H1 (cell line): ENCODE measurements around the gene WBP1L. TPM values are rescaled to one million over a fixed set of nuclear protein-coding genes. Genes with fewer than 3 reads are reported as not detected.
"Not testable (repeated sequence)": the region's sequence is repeated elsewhere in the genome, so short reads cannot be mapped to it uniquely, and the experiment has no call there.

ENCODE experiments used
- CTCF ChIA-PET: fragments of 300-600 bp; sonication (Branson Sonifier 250); formaldehyde crosslinking; loops from one replicate; lab custom pipeline; 2021; ENCODE audit not compliant: partially characterized antibody; lab: Charles Lee
- POLR2A ChIA-PET: fragments of 300-600 bp; sonication (Branson Sonifier 250); formaldehyde crosslinking; loops from one replicate; lab custom pipeline; 2021; ENCODE audit warnings: inconsistent platforms; ENCODE audit not compliant: partially characterized antibody; lab: Charles Lee
- DNase-seq, 2 experiments: peaks; one replicate each; pipeline versions ENCODE4 v3.0.0 to v3.0.0-alpha.2; 2010 to 2022; ENCODE audit warnings: low spot score in 2 of 2, low read depth in 1 of 2, mixed read lengths in 1 of 2
- FAIRE-seq: peaks from 2 replicates; lab custom pipeline; 2011; peaks lifted over from hg19 to GRCh38; lab: Jason Lieb, UNC
- H2AFZ ChIP-seq: 2 replicates; pipeline ENCODE4 v1.8.1; 2012; ENCODE audit warnings: low read length, inconsistent platforms
- H2AK5ac ChIP-seq: 2 replicates; pipeline ENCODE4 v1.6.1; 2013; ENCODE audit warnings: low read depth, low read length
- H2BK120ac ChIP-seq: replicated peaks from 2 replicates; pipeline ENCODE3; 2013; ENCODE audit warnings: low read depth, low read length, inconsistent platforms
- H2BK12ac ChIP-seq: 2 replicates; pipeline ENCODE4 v1.6.1; 2013; ENCODE audit warnings: low read depth, low read length
- H2BK15ac ChIP-seq: 2 replicates; pipeline ENCODE4 v1.6.1; 2013; ENCODE audit warnings: low read length
- H2BK20ac ChIP-seq: 2 replicates; pipeline ENCODE4 v1.6.1; 2013; ENCODE audit warnings: low read length
- H2BK5ac ChIP-seq: 2 replicates; pipeline ENCODE4 v1.6.1; 2013; ENCODE audit warnings: low read depth, low read length
- H3K14ac ChIP-seq: 2 replicates; pipeline ENCODE4 v1.6.1; 2013; ENCODE audit warnings: inconsistent platforms; ENCODE audit not compliant: insufficient read length
- H3K18ac ChIP-seq: 2 replicates; pipeline ENCODE4 v1.6.1; 2013; ENCODE audit warnings: low read length; ENCODE audit errors: extremely low read depth
- H3K23ac ChIP-seq: 2 replicates; pipeline ENCODE4 v1.6.1; 2013; ENCODE audit warnings: inconsistent platforms; ENCODE audit not compliant: insufficient read length
- H3K23me2 ChIP-seq: 2 replicates; pipeline ENCODE4 v1.6.1; 2013; ENCODE audit warnings: low read depth, low read length
- H3K27ac ChIP-seq: 2 replicates; pipeline ENCODE4 v1.6.1; 2011; ENCODE audit warnings: low read depth, low read length, inconsistent platforms
- H3K27me3 ChIP-seq, 4 experiments: replicated peaks in 1 of 4; 1 replicate in 1 of 4; 2 replicates in 3 of 4; pipeline versions ENCODE4 v1.6.1 to v1.8.1; 2011 to 2013; ENCODE audit warnings: low read length in 3 of 4, mild to moderate bottlenecking in 3 of 4, inconsistent platforms in 2 of 4, mixed read lengths in 2 of 4, moderate library complexity in 1 of 4; ENCODE audit not compliant: control insufficient read depth in 3 of 4, insufficient read depth in 3 of 4; ENCODE audit errors: extremely low read depth in 1 of 4
- H3K36me3 ChIP-seq, 4 experiments: 2 replicates each; pipeline versions ENCODE4 v1.6.1 to v1.8.1; 2011 to 2013; ENCODE audit warnings: mild to moderate bottlenecking in 4 of 4, low read length in 3 of 4, moderate library complexity in 2 of 4, control low read depth in 1 of 4, inconsistent platforms in 1 of 4; ENCODE audit not compliant: insufficient read depth in 4 of 4, control insufficient read depth in 2 of 4
- H3K4ac ChIP-seq: replicated peaks from 2 replicates; pipeline ENCODE3; 2013; ENCODE audit warnings: low read length, low read depth, mixed read lengths, inconsistent platforms; ENCODE audit not compliant: insufficient read length
- H3K4me1 ChIP-seq, 4 experiments: replicated peaks in 1 of 4; 1 replicate in 1 of 4; 2 replicates in 3 of 4; pipeline versions ENCODE4 v1.6.1 to v1.8.1; 2011 to 2013; ENCODE audit warnings: low read length in 3 of 4, inconsistent platforms in 2 of 4, mixed read lengths in 1 of 4; ENCODE audit not compliant: insufficient read depth in 4 of 4, control insufficient read depth in 3 of 4
- H3K4me2 ChIP-seq, 2 experiments: 2 replicates each; pipeline versions ENCODE4 v1.6.1 to v1.8.1; 2011 to 2013; ENCODE audit warnings: low read depth in 2 of 2, low read length in 2 of 2, control low read depth in 1 of 2, inconsistent platforms in 1 of 2, mild to moderate bottlenecking in 1 of 2; ENCODE audit not compliant: insufficient read depth in 1 of 2
- H3K4me3 ChIP-seq, 4 experiments: fragments of 200-600, 300-600 bp in 1 of 4; sonication (generic), shearing (Covaris generic), sonication (Bioruptor Twin) in 1 of 4; 2 replicates each; pipeline versions ENCODE4 v1.5.1 to v1.8.1; 2011 to 2016; ENCODE audit warnings: low read length in 4 of 4, low read depth in 3 of 4, control low read depth in 2 of 4, inconsistent platforms in 2 of 4, mild to moderate bottlenecking in 2 of 4, mixed read lengths in 1 of 4, moderate library complexity in 1 of 4; ENCODE audit not compliant: insufficient read depth in 2 of 4; ENCODE audit errors: extremely low read depth in 1 of 4
- H3K56ac ChIP-seq: replicated peaks from 2 replicates; pipeline ENCODE3; 2013; ENCODE audit warnings: low read depth, mild to moderate bottlenecking, mixed read lengths, low read length, inconsistent platforms; ENCODE audit not compliant: insufficient read length
- H3K79me1 ChIP-seq: 2 replicates; pipeline ENCODE4 v1.6.1; 2013; ENCODE audit warnings: low read depth, low read length, control low read depth
- H3K79me2 ChIP-seq, 2 experiments: 2 replicates each; pipeline versions ENCODE4 v1.6.1 to v1.8.1; 2012 to 2013; ENCODE audit warnings: low read length in 2 of 2, mild to moderate bottlenecking in 2 of 2, inconsistent platforms in 1 of 2; ENCODE audit not compliant: insufficient read depth in 2 of 2, control insufficient read depth in 1 of 2
- H3K9ac ChIP-seq, 4 experiments: replicated peaks in 1 of 4; 1 replicate in 1 of 4; 2 replicates in 3 of 4; pipeline versions ENCODE4 v1.6.1 to v1.8.1; 2011 to 2013; ENCODE audit warnings: low read depth in 3 of 4, low read length in 3 of 4, control low read depth in 2 of 4, mild to moderate bottlenecking in 2 of 4, moderate library complexity in 2 of 4, inconsistent platforms in 1 of 4; ENCODE audit errors: extremely low read depth in 1 of 4
- H3K9me3 ChIP-seq, 2 experiments: 2 replicates each; pipeline versions ENCODE4 v1.6.1 to v1.8.1; 2012 to 2013; ENCODE audit warnings: mild to moderate bottlenecking in 2 of 2, moderate library complexity in 2 of 2, control low read depth in 1 of 2, inconsistent platforms in 1 of 2, low read depth in 1 of 2, low read length in 1 of 2, mixed read lengths in 1 of 2; ENCODE audit not compliant: insufficient read depth in 2 of 2
- H4K20me1 ChIP-seq, 2 experiments: replicated peaks in 1 of 2; 2 replicates each; pipeline versions ENCODE3 to v1.8.1; 2011 to 2013; ENCODE audit warnings: inconsistent platforms in 2 of 2, low read length in 2 of 2, mild to moderate bottlenecking in 1 of 2; ENCODE audit not compliant: insufficient read depth in 2 of 2, control insufficient read depth in 1 of 2
- H4K5ac ChIP-seq: 2 replicates; pipeline ENCODE4 v1.6.1; 2013; ENCODE audit warnings: low read length, low read depth, mixed read lengths, inconsistent platforms; ENCODE audit not compliant: insufficient read length
- H4K8ac ChIP-seq: 2 replicates; pipeline ENCODE4 v1.8.0; 2013; ENCODE audit warnings: mild to moderate bottlenecking, moderate library complexity, low read length, inconsistent platforms; ENCODE audit not compliant: insufficient read depth; ENCODE audit errors: extremely low read depth
- H4K91ac ChIP-seq: replicated peaks from 2 replicates; pipeline ENCODE3; 2013; ENCODE audit warnings: low read length, mixed read lengths, inconsistent platforms; ENCODE audit not compliant: insufficient read length
- WGBS, 2 experiments: shearing (Covaris generic) in 1 of 2; methylation state at CpG; one replicate each; pipeline versions ENCODE4 v1.1.6 to v1.1.7; 2013 to 2015; ENCODE audit warnings: low lambda C conversion rate in 2 of 2, mixed read lengths in 2 of 2, inconsistent platforms in 1 of 2, low coverage in 1 of 2, missing lambda C conversion rate in 1 of 2; ENCODE audit not compliant: insufficient replicate concordance in 2 of 2, insufficient coverage in 1 of 2, insufficient read length in 1 of 2; ENCODE audit errors: extremely low coverage in 1 of 2, missing lambda C conversion rate in 1 of 2; 5-methylcytosine and 5-hydroxymethylcytosine counted together
- polyA plus RNA-seq, 7 experiments: library from polyadenylated mRNA; depleted of rRNA in 3 of 7; stranded (reverse) in 5 of 7; unstranded in 2 of 7; fragments of >200 nt in 5 of 7; fragments of 200-250 nt in 2 of 7; gene quantifications; 1 replicate in 5 of 7; 2 replicates in 1 of 7; 4 replicates in 1 of 7; pipeline versions ENCODE4 v1.2.1 to v1.2.3, GENCODE V29; 2011 to 2013; ENCODE audit warnings: missing spikeins in 2 of 7, mixed read lengths in 2 of 7
- total RNA-seq: library from RNA; stranded (reverse); fragmentation: NEBNext Ultra II Directional; extraction: Animal tissue kit (Norgen Biotek cat#: 25700); gene quantifications from 2 replicates; pipeline ENCODE4 v1.2.1, GENCODE V29; 2021

Gene WBP1L
- total and polyA plus RNA-seq, 2 of the 8 experiments (the other 6 are each of a cell fraction or from before 2014, with no cell fraction given) = 26.6 to 29.9 TPM

- 93% methylated on average over 7 of the region's 7 CpGs; no CpG with 5 or more reads in 1 of the 2 experiments for WGBS, 2 experiments
- H4K91ac ChIP-seq, H3K27ac ChIP-seq, H2BK12ac ChIP-seq, H4K8ac ChIP-seq, H3K9me3 ChIP-seq, H2AK5ac ChIP-seq, H4K20me1 ChIP-seq, H3K79me1 ChIP-seq, H3K4ac ChIP-seq, H3K18ac ChIP-seq, H3K4me2 ChIP-seq, H2BK5ac ChIP-seq, H3K9ac ChIP-seq, DNase-seq, H3K79me2 ChIP-seq, H2BK15ac ChIP-seq, H2AFZ ChIP-seq, H3K14ac ChIP-seq, H3K4me1 ChIP-seq, H3K56ac ChIP-seq, H3K23me2 ChIP-seq, FAIRE-seq, H3K36me3 ChIP-seq, H3K23ac ChIP-seq, H3K27me3 ChIP-seq, H2BK120ac ChIP-seq, H2BK20ac ChIP-seq, H3K4me3 ChIP-seq, H4K5ac ChIP-seq: not testable (repeated sequence)
- POLR2A ChIA-PET = interaction anchor here (1.2 to 1.9 kb wide), 2 partner anchors 17 to 51 kb away, joined by 3 to 5 read pairs; no protein-coding TSS in a partner anchor
- CTCF ChIA-PET = interaction anchor here (1.0 kb wide), 2 partner anchors 17 to 51 kb away, joined by 3 read pairs; no protein-coding TSS in a partner anchor
Measured at GRCh38 chr10:102853237-102853636, 109.5 kb downstream of the WBP1L start.
